ENCODE data around the gene SEC16B.

Gene SEC16B

GRCh38 chr1:177981200-177981599 lies 11.3 kb upstream of the SEC16B start:
- TF ChIP-seq CREB1 (IDR thresholded peaks at IDR 0.05; ENCODE audit: low read depth) (no peak), MAX (IDR thresholded peaks at IDR 0.05) (no peak), USF1 (IDR thresholded peaks at IDR 0.05) (no peak), TEAD4 (IDR thresholded peaks at IDR 0.05) (no peak), EGR1 (IDR thresholded peaks at IDR 0.05) (no peak), ZBTB7A (IDR thresholded peaks at IDR 0.05; ENCODE audit: low read depth) (no peak), TAF1 (IDR thresholded peaks at IDR 0.05; ENCODE audit: low read depth) (no peak), RAD21 (IDR thresholded peaks at IDR 0.05; ENCODE audit: low read depth) (no peak), TCF12 (IDR thresholded peaks at IDR 0.05; ENCODE audit: low read depth) (no peak), EP300 (IDR thresholded peaks at IDR 0.05; ENCODE audit: borderline replicate concordance) (no peak)

- TF ChIP-seq TAF1 (IDR thresholded peaks at IDR 0.05; ENCODE audit: low read depth), result no peak
- no peak for TF ChIP-seq RAD21 (IDR thresholded peaks at IDR 0.05; ENCODE audit: low read depth)
- no peak for TF ChIP-seq REST (IDR thresholded peaks at IDR 0.05; ENCODE audit: low read depth)
- no peak for TF ChIP-seq TEAD4 (IDR thresholded peaks at IDR 0.05)
- TF ChIP-seq CREB1 (IDR thresholded peaks at IDR 0.05; ENCODE audit: low read depth), result no peak
- no peak for TF ChIP-seq YY1 (IDR thresholded peaks at IDR 0.05; ENCODE audit: low read depth)
- no peak for TF ChIP-seq USF1 (IDR thresholded peaks at IDR 0.05)
- TF ChIP-seq NFIC (IDR thresholded peaks at IDR 0.05), result no peak
- TF ChIP-seq EP300 (IDR thresholded peaks at IDR 0.05; ENCODE audit: borderline replicate concordance), result no peak
These were observed 9.4 kb upstream of the SEC16B start for GRCh38 chr1:177979272-177979671.

- TF ChIP-seq RAD21 (IDR thresholded peaks at IDR 0.05; ENCODE audit: low read depth), result no peak
- TF ChIP-seq ZBTB7A (IDR thresholded peaks at IDR 0.05; ENCODE audit: low read depth), result no peak
- TF ChIP-seq USF1 (IDR thresholded peaks at IDR 0.05), result no peak
- no peak for TF ChIP-seq FOXM1 (IDR thresholded peaks at IDR 0.05; ENCODE audit: borderline replicate concordance, low read depth)
- TF ChIP-seq MAX (IDR thresholded peaks at IDR 0.05), result no peak
- TF ChIP-seq EGR1 (IDR thresholded peaks at IDR 0.05), result no peak
- TF ChIP-seq REST (IDR thresholded peaks at IDR 0.05; ENCODE audit: low read depth), result no peak
- TF ChIP-seq TCF12 (IDR thresholded peaks at IDR 0.05; ENCODE audit: low read depth), result no peak
- TF ChIP-seq YY1 (IDR thresholded peaks at IDR 0.05; ENCODE audit: low read depth), result no peak
- no peak for TF ChIP-seq NFIC (IDR thresholded peaks at IDR 0.05)
These were observed 8.7 kb upstream of the SEC16B start for GRCh38 chr1:177978530-177978929.

- TF ChIP-seq CEBPB (IDR thresholded peaks at IDR 0.05) (no peak), USF1 (IDR thresholded peaks at IDR 0.05) (no peak), CREB1 (IDR thresholded peaks at IDR 0.05; ENCODE audit: low read depth) (no peak), REST (IDR thresholded peaks at IDR 0.05; ENCODE audit: low read depth) (no peak), TAF1 (IDR thresholded peaks at IDR 0.05; ENCODE audit: low read depth) (no peak), EP300 (IDR thresholded peaks at IDR 0.05; ENCODE audit: borderline replicate concordance) (no peak), EGR1 (IDR thresholded peaks at IDR 0.05) (no peak), YY1 (IDR thresholded peaks at IDR 0.05; ENCODE audit: low read depth) (no peak), NFIC (IDR thresholded peaks at IDR 0.05) (no peak), MAX (IDR thresholded peaks at IDR 0.05) (no peak), RAD21 (IDR thresholded peaks at IDR 0.05; ENCODE audit: low read depth) (no peak), TCF12 (IDR thresholded peaks at IDR 0.05; ENCODE audit: low read depth) (no peak), ZBTB7A (IDR thresholded peaks at IDR 0.05; ENCODE audit: low read depth) (no peak), FOXM1 (IDR thresholded peaks at IDR 0.05; ENCODE audit: borderline replicate concordance, low read depth) (no peak), TEAD4 (IDR thresholded peaks at IDR 0.05) (no peak)
These were observed 7.3 kb upstream of the SEC16B start for GRCh38 chr1:177977141-177977540.

Data from Ishikawa (cell line).